Thymus (tissue), 11 donors: ENCODE results near the gene NUDT2. TPM values are rescaled to one million over a fixed set of nuclear protein-coding genes. Genes with fewer than 3 reads are reported as not detected.

Source experiments
- DNase-seq, 9 donors: peaks; one replicate each; pipeline ENCODE4 v3.0.0-alpha.2; 2013; ENCODE audit warnings: low spot score in 9 of 9, low read depth in 6 of 9, missing footprints in 1 of 9
- H3K27ac ChIP-seq, 2 donors: one replicate each; pipeline ENCODE4 v1.5.1; 2013; ENCODE audit warnings: control low read depth in 1 of 2, low read depth in 1 of 2, low read length in 1 of 2, mild to moderate bottlenecking in 1 of 2, moderate library complexity in 1 of 2
- H3K27me3 ChIP-seq, 2 donors: one replicate each; pipeline ENCODE4 v1.5.1; 2013; ENCODE audit warnings: low read length in 1 of 2; ENCODE audit not compliant: control insufficient read depth in 2 of 2, insufficient read depth in 1 of 2
- H3K36me3 ChIP-seq, 2 donors: one replicate each; pipeline ENCODE4 v1.5.1; 2013; ENCODE audit warnings: low read length in 1 of 2, mild to moderate bottlenecking in 1 of 2, moderate library complexity in 1 of 2; ENCODE audit not compliant: control insufficient read depth in 2 of 2, insufficient read depth in 2 of 2
- H3K4me1 ChIP-seq, 2 donors: one replicate each; pipeline ENCODE4 v1.5.1; 2013; ENCODE audit warnings: low read length in 2 of 2; ENCODE audit not compliant: control insufficient read depth in 2 of 2, insufficient read depth in 2 of 2
- H3K4me3 ChIP-seq, 2 donors: one replicate each; pipeline ENCODE4 v1.5.1; 2013; ENCODE audit warnings: low read length in 2 of 2, control low read depth in 1 of 2, mild to moderate bottlenecking in 1 of 2
- H3K9me3 ChIP-seq, 2 donors: one replicate each; pipeline ENCODE4 v1.5.1; 2013; ENCODE audit warnings: low read length in 1 of 2, mild to moderate bottlenecking in 1 of 2; ENCODE audit not compliant: control insufficient read depth in 2 of 2, insufficient read depth in 1 of 2
- WGBS: extraction: QIAGEN DNeasy Blood & Tissue Kit; methylation state at CpG from one replicate; pipeline ENCODE4 v1.1.7; 2013; 5-methylcytosine and 5-hydroxymethylcytosine counted together
- polyA plus RNA-seq: library from polyadenylated mRNA; stranded (reverse); fragments of 200-250 nt; gene quantifications from one replicate; pipeline ENCODE4 v1.2.3, GENCODE V29; 2013
- total RNA-seq: library from RNA; stranded (reverse); fragments of 120-200 nt; gene quantifications from one replicate; pipeline ENCODE4 v1.2.4, GENCODE V29; 2013
- donor health status: healthy.

The NUDT2 gene
- total and polyA plus RNA-seq, 2 donors: 20.3 to 33.9 TPM

- no peaks in the 10 kb centered on the region for H3K36me3 ChIP-seq
- H3K27me3 ChIP-seq: peaks cover 7 to 83% of the 10 kb centered on the region in 2 donors
- WGBS: 96% methylated on average over 3 of the region's 3 CpGs
- peaks cover 0 to 7% of the 10 kb centered on the region in 2 donors for H3K9me3 ChIP-seq
- H3K4me1 ChIP-seq: peaks cover 7 to 42% of the 10 kb centered on the region in 2 donors
- no peak overlapping the region for H3K4me3 ChIP-seq
- DNase-seq: no peak
- no peak overlapping the region for H3K27ac ChIP-seq
Observed at GRCh38 chr9:34378376-34379060, 49.1 kb downstream of the NUDT2 start.

GRCh38 chr9:34379334-34380033 lies 50.1 kb downstream of the NUDT2 start:
- peaks cover 7 to 42% of the 10 kb centered on the region in 2 donors for H3K4me1 ChIP-seq
- 1% methylated on average over 35 of the region's 35 CpGs for WGBS
- peak; percentile 71 to 94 (median 88) for DNase-seq
- peak overlapping the region; percentile 42 to 48 for H3K4me3 ChIP-seq
- H3K27ac ChIP-seq: peak overlapping the region in 1 of 2 donors; percentile 10
- H3K36me3 ChIP-seq: no peaks in the 10 kb centered on the region
- peaks cover 7 to 78% of the 10 kb centered on the region in 2 donors for H3K27me3 ChIP-seq
- H3K9me3 ChIP-seq: peaks cover 0 to 7% of the 10 kb centered on the region in 2 donors

- DNase-seq: peak in 4 of 9 donors; percentile 11 to 43 (median 18)
Observed at GRCh38 chr9:34380034-34380510, 50.7 kb downstream of the NUDT2 start.

GRCh38 chr9:34380511-34381315 lies 51.3 kb downstream of the NUDT2 start:
- Histone ChIP-seq H3K4me1 (peaks cover 7 to 40% of the 10 kb centered on the region in 2 donors), H3K9me3 (peaks cover 0 to 7% of the 10 kb centered on the region in 2 donors), H3K36me3 (no peaks in the 10 kb centered on the region), H3K27me3 (peaks cover 7 to 71% of the 10 kb centered on the region in 2 donors), H3K4me3 (peak overlapping the region; percentile 48 to 53), H3K27ac (peak overlapping the region in 1 of 2 donors; percentile 54)
- 4% methylated on average over 59 of the region's 59 CpGs for WGBS
- DNase-seq: peak in 8 of 9 donors; percentile 53 to 88 (median 71)

More at GRCh38 chr9:34380034-34380510, 50.7 kb downstream of the NUDT2 start:
- Histone ChIP-seq H3K9me3 (peaks cover 0 to 7% of the 10 kb centered on the region in 2 donors), H3K4me3 (peak overlapping the region; percentile 48 to 53), H3K4me1 (peaks cover 7 to 42% of the 10 kb centered on the region in 2 donors), H3K27ac (no peak overlapping the region), H3K27me3 (peaks cover 7 to 76% of the 10 kb centered on the region in 2 donors), H3K36me3 (no peaks in the 10 kb centered on the region)
- 11% methylated on average over 24 of the region's 24 CpGs for WGBS

GRCh38 chr9:34381323-34381722 lies 52.0 kb downstream of the NUDT2 start:
- Histone ChIP-seq H3K4me3 (peak overlapping the region; percentile 48 to 53), H3K4me1 (peaks cover 4 to 34% of the 10 kb centered on the region in 2 donors), H3K9me3 (peaks cover 0 to 7% of the 10 kb centered on the region in 2 donors), H3K27me3 (peaks cover 7 to 65% of the 10 kb centered on the region in 2 donors), H3K36me3 (no peaks in the 10 kb centered on the region), H3K27ac (no peak overlapping the region)
- DNase-seq: no peak
- WGBS: 38% methylated on average over 17 of the region's 17 CpGs

- no peak overlapping the region for H3K4me3 ChIP-seq
Observed at GRCh38 chr9:34382054-34382453, 52.7 kb downstream of the NUDT2 start.

GRCh38 chr9:34382879-34383278 lies 53.5 kb downstream of the NUDT2 start:
- H3K36me3 ChIP-seq: no peaks in the 10 kb centered on the region
- peaks cover 7 to 62% of the 10 kb centered on the region in 2 donors for H3K27me3 ChIP-seq
- whole genome bisulfite sequencing: 95% methylated on average over 3 of the region's 3 CpGs
- H3K9me3 ChIP-seq: peaks cover 0 to 7% of the 10 kb centered on the region in 2 donors
- peaks cover 0 to 25% of the 10 kb centered on the region in 2 donors for H3K4me1 ChIP-seq
- no peak overlapping the region for H3K27ac ChIP-seq
- no peak for DNase-seq
- H3K4me3 ChIP-seq: no peak overlapping the region

More at GRCh38 chr9:34382054-34382453, 52.7 kb downstream of the NUDT2 start:
- Histone ChIP-seq H3K36me3 (no peaks in the 10 kb centered on the region), H3K27ac (no peak overlapping the region), H3K27me3 (peaks cover 7 to 64% of the 10 kb centered on the region in 2 donors), H3K4me1 (peaks cover 4 to 31% of the 10 kb centered on the region in 2 donors), H3K9me3 (peaks cover 0 to 7% of the 10 kb centered on the region in 2 donors)
- DNase-seq: no peak
- WGBS: 97% methylated on average over 5 of the region's 5 CpGs

- Histone ChIP-seq H3K4me1 (peaks cover 0 to 24% of the 10 kb centered on the region in 2 donors), H3K4me3 (no peak overlapping the region), H3K9me3 (peaks cover 0 to 7% of the 10 kb centered on the region in 2 donors), H3K27me3 (peaks cover 7 to 53% of the 10 kb centered on the region in 2 donors), H3K27ac (no peak overlapping the region), H3K36me3 (no peaks in the 10 kb centered on the region)
- no peak for DNase-seq
- WGBS: 93% methylated on average over 4 of the region's 4 CpGs
Observed at GRCh38 chr9:34383904-34384303, 54.5 kb downstream of the NUDT2 start.
